OCI-M1 (cell line): ENCODE measurements around the gene CNNM1.

Experiments
- DNase-seq: peaks from one replicate; lab custom pipeline; 2025; lab: John Stamatoyannopoulos, UW

The CNNM1 gene

GRCh38 chr10:99418910-99419624, 89.9 kb downstream of the CNNM1 start:
- no peak for DNase-seq

- no peak for DNase-seq
Observed at GRCh38 chr10:99419688-99420087, 90.5 kb downstream of the CNNM1 start.

DNA sequence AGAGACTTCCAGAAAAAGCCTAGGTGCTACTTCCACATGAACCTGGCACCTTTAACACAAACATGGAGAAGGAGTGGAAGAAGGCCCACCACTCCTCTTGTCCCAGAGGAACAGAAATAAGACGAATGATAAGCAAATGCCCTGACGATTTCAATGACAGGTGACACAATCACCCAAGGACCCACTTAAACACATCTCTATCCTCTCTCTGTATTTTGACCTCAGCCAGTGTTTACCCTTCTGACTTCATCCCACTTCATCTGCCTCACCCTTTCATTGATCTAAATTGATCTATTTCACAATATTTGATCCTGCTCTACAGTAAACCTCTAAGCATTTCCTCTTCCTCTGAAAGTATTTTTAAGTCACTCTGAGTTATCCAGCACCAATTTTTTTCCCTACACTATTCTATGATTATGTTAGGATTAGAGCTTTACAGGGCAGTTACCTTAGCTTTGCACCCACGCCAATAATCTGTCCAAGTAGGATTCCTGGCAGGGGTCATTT, 92.1 kb downstream of the CNNM1 start:
- DNase-seq: no peak

- DNase-seq: no peak
Observed at GRCh38 chr10:99422529-99423096, 93.5 kb downstream of the CNNM1 start.

GRCh38 chr10:99424656-99425055, 95.5 kb downstream of the CNNM1 start:
- no peak for DNase-seq

- no peak for DNase-seq
Observed at GRCh38 chr10:99425204-99425603, 96.0 kb downstream of the CNNM1 start.

- DNase-seq: no peak
Observed at GRCh38 chr10:99426689-99427088, 97.5 kb downstream of the CNNM1 start.

DNA sequence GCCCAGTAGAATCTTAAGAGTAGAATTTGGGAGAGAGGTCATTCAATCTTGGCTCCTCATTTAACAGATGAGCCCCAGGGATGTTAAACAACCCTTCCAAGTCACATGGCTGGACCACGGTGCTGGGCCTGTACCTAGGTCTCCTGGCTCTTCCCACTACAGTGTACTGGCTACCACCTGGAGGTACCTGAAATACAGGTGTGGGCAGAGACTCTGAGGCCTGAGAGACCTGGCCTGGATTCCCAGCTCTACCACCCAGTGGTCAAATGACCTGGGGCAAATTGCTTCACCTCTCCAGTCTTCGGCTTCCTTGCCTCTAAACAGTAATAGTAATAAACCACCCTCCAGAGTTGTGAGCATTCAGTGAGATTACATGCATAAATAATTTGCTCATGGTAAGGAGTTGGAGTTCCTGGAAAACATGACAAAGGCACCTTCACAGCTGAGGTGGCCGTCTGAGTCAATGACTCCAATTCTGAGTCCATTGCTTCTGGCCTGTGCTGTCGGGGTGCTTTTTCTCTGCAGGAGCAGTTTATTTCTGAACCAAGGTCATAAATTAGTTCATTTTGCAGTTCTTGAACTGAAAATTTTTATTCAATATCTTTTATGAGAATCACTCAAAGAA, 98.5 kb downstream of the CNNM1 start:
- DNase-seq: no peak

DNA sequence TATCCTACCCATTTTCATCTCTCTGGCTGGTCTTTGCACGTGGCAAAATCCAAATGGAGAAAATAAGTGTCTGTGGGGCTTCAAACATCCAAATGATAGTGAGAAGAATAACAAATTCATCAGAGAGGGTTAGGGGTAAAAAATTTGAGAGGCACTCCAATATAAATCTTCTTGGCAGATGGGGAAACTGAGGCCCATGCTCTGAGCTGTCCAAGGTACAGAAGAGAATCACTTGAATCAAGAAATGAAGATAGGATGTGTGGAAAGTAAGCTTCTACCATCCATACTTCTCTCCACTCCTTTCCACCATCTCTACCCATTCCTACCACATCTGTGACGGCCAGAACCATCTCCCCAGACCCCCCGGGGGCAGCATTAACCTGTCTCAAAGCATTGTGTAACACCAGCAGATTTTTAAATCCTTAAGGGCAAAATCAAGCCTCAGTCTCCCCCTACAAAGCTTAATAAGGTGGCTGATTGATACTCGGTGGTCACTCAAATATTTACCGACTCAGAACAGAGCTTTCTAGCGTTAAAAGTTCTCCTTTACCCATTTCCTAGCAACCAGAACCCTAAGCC, 100.5 kb downstream of the CNNM1 start:
- DNase-seq: no peak

DNA sequence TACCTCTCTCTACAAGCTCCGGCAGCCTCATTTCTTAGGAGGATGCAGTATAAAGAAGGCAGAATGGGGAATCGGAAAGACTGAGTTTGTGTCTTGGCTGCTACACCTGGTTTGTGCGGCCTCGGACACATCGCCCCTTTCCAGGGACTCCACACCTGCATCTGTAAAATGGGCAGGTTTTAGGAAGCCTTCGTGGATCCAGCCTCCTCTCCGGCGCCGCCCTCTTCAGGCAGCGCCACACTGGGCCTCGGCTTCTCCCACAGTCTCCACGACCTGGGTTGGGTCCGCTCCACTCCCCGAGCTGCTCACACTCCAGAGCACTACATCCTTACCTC, 100.9 kb downstream of the CNNM1 start:
- no peak for DNase-seq

- peak; percentile 100 for DNase-seq
Observed at GRCh38 chr10:99430451-99431189, 101.5 kb downstream of the CNNM1 start, which contains the start of gene GOT1. GOT1 (minus strand) TSS chr10:99430624; CDS start chr10:99430565, 59 bp downstream.

- peak; percentile 80 for DNase-seq
Observed at GRCh38 chr10:99431190-99431760, 102.1 kb downstream of the CNNM1 start.

- no peak for DNase-seq
Observed at GRCh38 chr10:99432047-99432446, 102.9 kb downstream of the CNNM1 start.

DNA sequence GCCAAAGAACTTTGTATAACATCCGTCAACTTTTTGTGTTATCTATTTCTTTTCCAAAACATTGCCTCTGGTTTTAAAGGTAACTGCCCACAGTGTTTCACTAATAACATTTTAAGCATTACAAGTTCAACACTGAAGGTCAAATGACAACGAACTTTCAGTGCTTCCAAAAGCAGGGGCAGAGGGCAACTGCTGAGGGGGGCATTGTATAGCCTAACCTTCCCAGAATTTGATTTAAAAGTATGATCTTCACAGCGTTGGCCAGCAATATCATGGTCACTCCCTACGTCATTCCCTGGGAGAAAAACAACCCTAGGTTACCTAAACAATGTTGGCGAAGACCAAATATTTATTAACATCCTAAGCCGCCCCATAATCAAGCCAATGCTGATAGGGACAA, 103.7 kb downstream of the CNNM1 start:
- no peak for DNase-seq

DNA sequence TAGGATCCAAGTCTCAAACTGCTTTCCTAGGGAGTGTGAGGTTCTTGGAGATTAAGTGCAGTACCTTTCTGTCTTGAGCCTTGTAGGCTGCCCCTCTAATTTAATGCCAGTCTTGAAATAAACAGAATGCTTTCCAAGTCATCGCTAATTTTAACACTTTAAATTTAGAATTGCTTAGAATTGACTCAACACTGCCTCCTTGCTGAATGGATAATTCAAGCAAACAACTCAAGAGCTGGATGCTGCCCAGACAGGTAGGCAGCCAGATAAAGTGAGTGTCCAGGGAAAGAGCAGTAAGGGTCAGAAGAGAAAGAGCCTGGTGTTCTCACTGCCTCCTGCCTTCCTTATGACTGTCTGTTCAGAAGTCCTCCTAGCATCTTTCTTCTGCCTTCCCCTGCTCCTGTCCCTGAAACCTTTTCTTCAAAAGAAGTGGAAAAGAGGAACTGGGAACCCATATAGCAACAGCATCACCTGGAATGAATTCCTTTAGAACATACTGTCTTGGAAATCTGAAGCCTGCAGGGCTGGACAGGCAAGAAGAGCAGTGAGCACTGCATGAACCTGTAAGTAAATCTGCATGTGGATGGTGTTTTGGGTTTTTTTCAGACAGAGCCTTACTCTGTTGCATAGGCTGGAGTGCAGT, 104.3 kb downstream of the CNNM1 start:
- DNase-seq: peak; percentile 24

DNA sequence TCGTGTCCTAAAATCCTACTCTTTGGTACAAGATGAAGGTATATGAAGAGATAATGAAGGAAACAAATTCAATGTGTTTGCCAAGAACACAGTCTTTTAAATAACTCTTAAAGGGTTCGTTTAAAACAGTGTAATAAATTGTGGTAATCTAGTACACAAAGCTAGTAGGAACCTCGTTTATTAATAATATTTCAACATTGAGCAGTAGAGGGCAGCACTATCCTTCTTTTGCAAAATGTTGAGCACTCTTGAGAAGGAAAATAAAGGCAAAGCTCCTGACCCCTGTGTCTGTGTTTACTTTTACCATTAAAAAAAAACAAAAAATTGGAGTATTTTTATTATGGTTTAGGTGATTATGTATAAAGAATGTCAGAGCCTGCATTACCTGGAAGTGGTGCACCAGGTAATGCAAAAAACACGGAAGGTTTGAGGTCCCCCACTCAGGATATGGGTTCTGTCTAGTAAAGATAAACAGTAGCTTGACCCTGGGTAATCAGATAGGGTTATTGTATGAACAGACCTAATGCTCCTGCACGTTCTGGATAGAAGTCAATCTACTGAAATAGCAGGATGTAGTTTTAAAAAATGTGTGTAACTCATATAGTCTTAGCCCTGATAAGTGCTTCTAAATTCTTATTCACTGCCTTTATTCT, 107.0 kb downstream of the CNNM1 start:
- peak; percentile 88 for DNase-seq

- no peak for DNase-seq
Observed at GRCh38 chr10:99438890-99439289, 109.7 kb downstream of the CNNM1 start.

DNA sequence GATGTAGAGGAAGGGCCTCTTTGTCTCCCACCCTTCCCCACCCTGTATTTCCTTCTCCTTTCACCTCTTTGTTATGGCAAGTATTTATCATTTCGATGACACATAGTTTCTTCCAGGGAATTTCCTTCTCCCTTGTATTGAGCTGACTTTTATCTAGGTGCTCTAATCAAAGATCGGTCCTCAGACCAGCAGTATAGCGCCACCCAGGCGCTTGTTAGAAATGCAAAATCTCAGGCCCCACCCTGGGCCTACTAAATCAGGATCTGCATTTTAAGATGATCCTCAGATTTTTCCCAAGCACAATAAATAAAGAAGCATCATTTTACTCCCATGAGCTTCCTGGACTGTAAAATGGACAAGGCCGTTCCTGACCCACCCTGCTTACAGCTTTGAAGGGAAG, 113.2 kb downstream of the CNNM1 start:
- DNase-seq: no peak

DNA sequence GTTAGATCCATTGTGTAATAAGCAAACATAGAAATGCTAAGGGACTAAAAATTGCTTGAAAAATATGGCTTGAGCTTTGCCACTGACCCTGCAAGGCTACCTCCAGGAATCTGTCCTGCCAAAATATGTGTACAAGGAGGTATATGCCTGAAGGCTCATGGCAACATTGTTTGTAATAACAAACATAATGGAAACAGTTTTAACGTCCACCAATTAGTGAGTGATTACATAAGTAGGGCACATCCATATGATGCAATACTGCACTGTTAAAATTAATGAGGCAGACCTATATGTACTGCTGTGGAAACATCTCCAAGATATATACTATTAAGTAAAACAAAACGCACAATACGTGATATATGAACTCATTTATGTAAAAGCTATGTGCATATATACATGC, 114.3 kb downstream of the CNNM1 start:
- DNase-seq: peak; percentile 14
